ENCODE measurements around the gene TBC1D1.

TBC1D1 gene

GRCh38 chr4:38060829-38061431, 170.0 kb downstream of the TBC1D1 start:
- peak; percentile 32; the same call in 1 of the 2 replicates for TF ChIP-seq GATA2 (IDR thresholded peaks at IDR 0.05; ENCODE audit: low read depth, low read length)
- no peak for TF ChIP-seq GATA3 (IDR thresholded peaks at IDR 0.05; ENCODE audit: low read depth, low read length)

DNA sequence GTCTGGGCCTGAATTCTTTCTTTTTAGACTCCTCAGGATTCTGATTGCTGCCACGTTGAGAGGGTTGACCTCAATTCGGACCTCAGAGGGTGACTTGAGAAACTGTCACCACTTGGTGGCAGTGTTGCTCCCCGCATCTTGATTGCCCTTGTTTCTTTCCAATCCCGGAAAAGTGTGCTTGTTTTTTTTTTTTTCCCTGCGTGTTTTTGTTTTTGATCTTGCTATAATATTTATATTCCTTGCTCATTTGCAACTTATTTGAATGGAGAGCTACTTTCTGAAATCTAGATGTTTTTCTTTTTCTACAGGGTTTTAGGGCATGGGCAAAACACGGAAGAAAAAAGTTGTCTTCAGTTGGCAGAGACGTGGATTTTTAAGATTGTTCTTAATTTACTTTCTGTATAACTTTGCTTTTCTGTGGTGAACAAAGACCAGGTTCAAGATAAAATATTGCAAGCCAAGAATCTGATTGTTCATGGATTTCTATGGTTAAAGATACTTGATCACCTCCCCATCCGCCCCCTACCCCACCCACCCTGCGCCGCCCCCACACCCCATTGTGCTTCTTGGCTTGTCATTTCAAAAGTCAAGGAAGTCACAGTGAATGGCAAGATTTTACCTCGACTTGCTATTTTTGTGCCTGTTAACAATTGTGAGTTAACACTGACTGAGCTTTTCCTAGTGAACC, 171.3 kb downstream of the TBC1D1 start:
- TF ChIP-seq GATA2 (IDR thresholded peaks at IDR 0.05; ENCODE audit: low read depth, low read length) = no peak
- TF ChIP-seq GATA3 (IDR thresholded peaks at IDR 0.05; ENCODE audit: low read depth, low read length) = no peak

- TF ChIP-seq GATA2 (IDR thresholded peaks at IDR 0.05; ENCODE audit: low read depth, low read length) (no peak), GATA3 (IDR thresholded peaks at IDR 0.05; ENCODE audit: low read depth, low read length) (no peak)
These were observed 171.9 kb downstream of the TBC1D1 start for GRCh38 chr4:38062776-38063097.

DNA sequence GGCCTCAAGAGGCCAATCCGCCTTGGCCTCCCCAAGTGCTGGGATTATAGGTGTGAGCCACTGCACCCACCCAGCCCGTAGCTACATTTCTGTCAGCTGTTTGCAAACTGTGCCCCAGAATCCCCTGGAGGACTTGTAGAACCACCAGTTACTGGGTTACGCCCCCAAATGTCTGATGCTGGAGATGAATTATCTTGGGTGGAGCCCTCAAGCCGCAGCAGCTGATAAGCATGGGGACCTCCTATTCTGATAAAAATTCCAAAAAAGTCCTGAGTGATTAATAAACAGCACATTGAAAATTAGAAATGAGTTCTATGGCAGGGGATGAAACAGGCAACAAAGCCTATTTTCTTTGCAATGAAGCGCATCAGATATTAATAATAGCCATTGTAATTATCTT, 174.3 kb downstream of the TBC1D1 start:
- TF ChIP-seq GATA2 (IDR thresholded peaks at IDR 0.05; ENCODE audit: low read depth, low read length) (no peak), GATA3 (IDR thresholded peaks at IDR 0.05; ENCODE audit: low read depth, low read length) (no peak)

GRCh38 chr4:38065900-38066299, 175.0 kb downstream of the TBC1D1 start:
- TF ChIP-seq GATA3 (IDR thresholded peaks at IDR 0.05; ENCODE audit: low read depth, low read length) (no peak), GATA2 (IDR thresholded peaks at IDR 0.05; ENCODE audit: low read depth, low read length) (no peak)

DNA sequence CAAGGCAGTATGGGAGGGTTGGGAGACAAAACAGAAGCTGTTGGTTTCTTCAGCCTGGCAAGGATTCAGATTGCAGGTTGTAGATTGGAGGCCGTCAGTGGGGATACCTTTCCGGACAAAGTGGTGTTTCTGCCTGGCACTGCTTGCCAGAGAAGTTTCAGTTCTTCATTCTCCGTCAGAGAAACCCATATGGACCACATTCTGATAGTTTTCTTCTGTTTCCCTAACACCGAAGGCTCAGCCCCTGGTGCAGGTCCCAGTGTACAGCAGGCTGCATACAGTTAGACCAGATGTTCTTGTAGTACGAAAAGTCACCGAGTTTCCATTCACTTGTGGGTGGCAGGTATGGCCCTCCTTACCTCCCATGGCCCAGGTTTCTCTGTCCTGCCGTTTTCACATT, 176.6 kb downstream of the TBC1D1 start:
- TF ChIP-seq GATA2 (IDR thresholded peaks at IDR 0.05; ENCODE audit: low read depth, low read length) (no peak), GATA3 (IDR thresholded peaks at IDR 0.05; ENCODE audit: low read depth, low read length) (no peak)

DNA sequence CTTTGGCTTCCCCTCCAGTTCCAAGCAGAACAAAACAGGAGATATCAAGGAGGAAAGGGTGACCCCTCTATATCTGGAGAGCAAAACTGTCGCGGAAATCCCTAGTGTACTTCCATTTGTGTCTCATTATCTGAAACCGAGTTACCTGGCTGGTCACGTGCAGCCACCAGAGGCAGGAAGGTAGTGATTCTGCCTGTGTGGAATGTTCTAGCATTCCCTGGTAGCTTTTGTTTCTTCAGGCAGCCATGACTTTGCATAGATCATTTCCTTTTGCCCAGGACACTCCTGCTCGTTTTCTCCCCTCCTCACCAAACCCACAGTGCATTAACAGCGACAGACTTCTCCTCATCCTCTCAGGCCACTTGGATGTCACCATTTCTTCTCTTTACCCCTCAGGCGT, 177.2 kb downstream of the TBC1D1 start:
- TF ChIP-seq GATA2 (IDR thresholded peaks at IDR 0.05; ENCODE audit: low read depth, low read length) = no peak
- no peak for TF ChIP-seq GATA3 (IDR thresholded peaks at IDR 0.05; ENCODE audit: low read depth, low read length)

- TF ChIP-seq GATA2 (IDR thresholded peaks at IDR 0.05; ENCODE audit: low read depth, low read length) (no peak), GATA3 (IDR thresholded peaks at IDR 0.05; ENCODE audit: low read depth, low read length) (no peak)
These were observed 178.4 kb downstream of the TBC1D1 start for GRCh38 chr4:38069271-38069760.

DNA sequence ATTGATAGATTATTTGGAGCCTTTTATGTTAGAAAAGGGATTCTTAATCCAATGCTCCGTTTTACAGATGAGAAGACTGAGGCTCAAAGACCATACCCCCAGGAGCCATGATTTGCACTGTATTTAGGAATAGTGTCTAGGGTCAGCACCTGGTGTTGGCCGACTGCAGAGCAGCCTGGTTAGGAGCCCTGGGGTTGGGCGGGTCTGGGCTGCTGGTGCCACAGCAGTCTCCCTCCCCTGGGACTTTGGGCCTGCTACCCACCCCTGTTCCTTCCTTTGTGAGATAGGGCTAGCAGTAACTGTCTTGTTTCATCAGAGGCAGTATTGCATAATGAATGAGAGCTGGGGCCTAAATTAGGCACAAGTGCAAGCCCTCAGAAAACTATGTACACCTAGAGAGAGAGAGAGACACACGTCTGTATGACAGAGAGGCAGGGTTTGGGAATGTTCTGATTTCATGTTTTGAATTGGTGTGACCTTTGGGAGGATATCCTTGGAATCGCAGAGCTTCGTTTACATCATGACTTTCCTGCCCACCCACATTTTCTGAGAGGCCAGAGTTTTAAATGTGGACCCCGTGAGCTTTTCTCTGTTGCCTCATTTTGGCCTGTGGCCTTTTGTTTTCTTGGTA, 181.0 kb downstream of the TBC1D1 start:
- TF ChIP-seq GATA3 (IDR thresholded peaks at IDR 0.05; ENCODE audit: low read depth, low read length) = no peak
- TF ChIP-seq GATA2 (IDR thresholded peaks at IDR 0.05; ENCODE audit: low read depth, low read length) = no peak

DNA sequence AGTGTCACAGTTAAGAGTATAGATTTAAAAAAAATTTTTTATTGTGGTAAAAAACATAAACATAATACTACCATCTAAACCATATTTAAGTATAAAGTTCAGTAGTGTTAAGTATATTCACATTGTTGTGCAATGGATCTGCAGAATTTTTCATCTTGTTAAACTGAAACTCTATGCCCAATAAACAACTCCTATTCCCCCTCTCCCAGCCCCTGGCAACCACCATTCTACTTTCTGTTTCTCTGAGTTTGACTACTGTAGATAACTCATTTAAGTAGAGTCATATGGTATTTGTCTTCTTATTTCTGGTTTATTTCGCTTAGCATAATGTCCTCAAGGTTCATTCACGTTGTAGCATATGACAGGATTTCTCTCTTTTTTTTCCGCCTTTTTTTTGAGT, 181.7 kb downstream of the TBC1D1 start:
- TF ChIP-seq GATA2 (IDR thresholded peaks at IDR 0.05; ENCODE audit: low read depth, low read length) = no peak
- TF ChIP-seq GATA3 (IDR thresholded peaks at IDR 0.05; ENCODE audit: low read depth, low read length) = no peak

DNA sequence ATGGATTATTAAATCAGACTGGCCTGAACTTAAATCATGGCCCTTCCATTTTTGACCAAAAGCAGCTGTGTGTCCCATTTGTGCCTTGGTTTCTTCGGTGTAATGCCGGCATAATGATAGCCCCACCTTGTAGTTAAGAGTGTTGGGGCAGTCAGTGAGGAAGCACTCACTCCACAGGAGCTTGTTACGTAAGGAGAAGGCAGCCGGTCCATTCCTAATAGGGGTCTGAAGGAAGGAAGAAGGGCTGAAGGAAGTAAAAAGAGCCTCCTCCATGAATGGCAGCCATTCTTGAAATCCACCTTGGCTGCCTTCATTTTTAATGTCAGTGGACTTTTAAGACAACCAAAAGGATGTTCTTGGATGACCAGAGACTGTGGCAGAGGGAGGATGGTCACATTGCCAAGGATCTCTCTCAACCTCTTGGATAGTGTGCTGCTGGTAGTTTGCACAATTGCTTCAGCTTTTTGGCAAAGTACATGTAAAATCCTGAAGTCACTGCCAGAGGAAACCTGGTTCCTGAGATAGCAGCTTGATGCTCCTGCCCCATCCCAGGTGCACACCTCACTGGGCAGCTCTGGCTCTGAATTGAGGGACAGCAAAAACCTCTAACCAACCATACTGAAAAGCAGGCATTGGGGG, 182.8 kb downstream of the TBC1D1 start:
- no peak for TF ChIP-seq GATA3 (IDR thresholded peaks at IDR 0.05; ENCODE audit: low read depth, low read length)
- no peak for TF ChIP-seq GATA2 (IDR thresholded peaks at IDR 0.05; ENCODE audit: low read depth, low read length)

DNA sequence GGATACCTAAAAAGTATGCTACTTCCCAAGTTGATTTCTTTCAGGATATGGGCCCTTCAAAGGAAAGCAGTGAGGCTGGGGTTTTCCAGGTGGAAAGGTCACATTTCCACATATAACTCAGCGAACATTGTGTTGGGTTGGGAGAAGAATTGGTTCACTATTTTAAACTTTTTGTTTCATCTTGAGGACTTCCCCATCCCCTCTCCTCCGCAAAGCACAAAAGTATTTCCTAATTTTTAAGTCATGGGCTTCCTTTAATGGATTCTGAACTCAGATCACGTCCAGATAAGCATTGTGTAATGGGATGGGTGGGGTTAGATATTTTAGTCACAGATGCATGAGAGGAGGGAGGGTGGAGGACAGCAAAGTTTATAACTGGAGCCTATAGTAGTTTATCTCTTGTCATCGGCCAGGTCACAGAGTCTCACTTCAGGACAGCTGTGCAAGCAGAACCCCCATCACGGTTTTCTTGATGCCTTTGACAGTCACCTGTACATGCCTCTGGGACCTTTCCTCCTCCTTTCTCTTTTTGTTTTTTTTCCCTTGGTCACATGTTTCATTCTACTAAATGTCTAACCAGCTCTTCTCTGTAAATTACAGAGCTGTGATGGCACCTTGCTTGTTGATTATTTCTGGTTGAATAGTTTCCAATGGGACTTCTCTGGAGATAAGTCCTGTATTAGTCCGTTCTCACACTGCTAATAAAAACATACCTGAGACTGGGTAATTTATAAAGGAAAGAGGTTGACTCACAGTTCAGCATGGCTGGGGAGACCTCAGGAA, 184.7 kb downstream of the TBC1D1 start:
- no peak for TF ChIP-seq GATA2 (IDR thresholded peaks at IDR 0.05; ENCODE audit: low read depth, low read length)
- TF ChIP-seq GATA3 (IDR thresholded peaks at IDR 0.05; ENCODE audit: low read depth, low read length) = no peak

DNA sequence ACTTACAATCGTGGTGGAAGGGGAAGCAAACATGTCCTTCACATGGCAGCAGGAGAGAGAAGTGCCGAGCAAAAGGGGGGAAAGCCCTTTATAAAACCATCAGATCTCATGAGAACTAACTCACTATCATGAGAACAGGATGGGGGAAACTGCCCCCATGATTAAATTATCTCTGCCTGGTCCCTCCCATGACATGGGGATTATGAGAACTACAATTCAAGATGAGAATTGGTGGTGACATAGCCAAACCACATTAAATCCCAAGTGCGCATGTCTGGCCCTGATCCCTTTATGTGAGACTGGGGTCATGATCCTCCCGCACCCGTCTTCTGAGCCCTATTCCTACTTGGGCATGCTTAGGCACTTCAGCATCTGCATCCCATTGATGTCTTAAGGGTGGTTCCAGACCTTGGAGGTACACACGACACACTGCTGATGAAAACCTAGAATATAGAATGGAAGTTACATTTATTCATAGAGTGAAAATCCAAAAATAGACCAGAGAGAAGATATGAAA, 185.3 kb downstream of the TBC1D1 start:
- TF ChIP-seq GATA3 (IDR thresholded peaks at IDR 0.05; ENCODE audit: low read depth, low read length) (no peak), GATA2 (IDR thresholded peaks at IDR 0.05; ENCODE audit: low read depth, low read length) (no peak)

All from SH-SY5Y (cell line).